Left ventricle myocardium inferior (tissue), 1 donor: Measurements from ENCODE around the gene OR8G5. TPM values are rescaled to one million over a fixed set of nuclear protein-coding genes. Genes with fewer than 3 reads are reported as not detected.

Experiments used
- DNase-seq: peaks from one replicate; pipeline ENCODE4 v3.0.0-alpha.2; 2020
- H3K27ac ChIP-seq: fragments of 200-600 bp; replicated peaks from 2 replicates; pipeline ENCODE4 v1.8.0; 2021
- H3K27me3 ChIP-seq: fragments of 200-600 bp; 2 replicates; pipeline ENCODE4 v1.8.0; 2021; ENCODE audit warnings: low read depth
- H3K36me3 ChIP-seq: fragments of 200-600 bp; 2 replicates; pipeline ENCODE4 v1.8.0; 2021
- H3K4me1 ChIP-seq: fragments of 200-600 bp; 2 replicates; pipeline ENCODE4 v1.8.0; 2021
- H3K4me3 ChIP-seq: fragments of 200-600 bp; 2 replicates; pipeline ENCODE4 v1.8.0; 2021; ENCODE audit warnings: mild to moderate bottlenecking, moderate library complexity
- H3K9me3 ChIP-seq: fragments of 200-600 bp; replicated peaks from 2 replicates; pipeline ENCODE4 v1.8.0; 2021
- intact Hi-C: fragments of 100-400 bp; cut with micrococcal nuclease; formaldehyde crosslinking; loops from one replicate; pipeline ENCODE4 v1.11.0; 2022
- total RNA-seq: library from RNA; stranded (reverse); fragmentation: NEBNext Ultra II Directional; extraction: Animal tissue kit (Norgen Biotek cat#: 25700); gene quantifications from one replicate; pipeline ENCODE4 v1.2.1, GENCODE V29; 2021
- TF ChIP-seq, protein P1 (sequence below): fragments of 200-600 bp; IDR thresholded peaks from 2 replicates; pipeline ENCODE4 v1.8.0; 2021; ENCODE audit warnings: antibody characterized with exemption, mild to moderate bottlenecking, borderline replicate concordance
- donor health status: DM: no; HTN: yes; CAD: no; lungs with severe emphysema.

Gene OR8G5
- total RNA-seq, 1 donor from 2014 or later, result not detected

DNA sequence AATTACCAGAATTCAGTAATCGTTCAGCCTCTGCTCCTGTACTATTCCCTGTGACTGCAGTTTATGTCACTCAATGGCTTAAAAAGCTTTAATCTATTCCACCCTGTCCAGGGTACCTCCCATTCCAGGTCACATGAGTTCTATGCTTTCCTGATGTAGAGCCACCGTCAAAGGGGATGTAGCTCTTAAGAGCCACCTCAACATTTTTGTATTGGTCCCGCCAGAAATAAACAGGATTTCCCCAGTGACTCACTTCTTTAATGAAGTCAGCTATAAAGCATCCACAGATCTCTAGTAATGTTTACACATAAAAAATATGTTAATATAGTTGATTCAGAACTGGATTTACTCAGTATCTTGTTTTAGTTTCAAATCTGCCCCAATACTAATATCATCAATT is 58.9 kb downstream of the OR8G5 start:
- Histone ChIP-seq H3K27ac (no peak overlapping the region), H3K36me3 (no peaks in the 10 kb centered on the region), H3K4me3 (no peak overlapping the region), H3K4me1 (no peaks in the 10 kb centered on the region), H3K9me3 (no peaks in the 10 kb centered on the region), H3K27me3 (peaks cover 8% of the 10 kb centered on the region)
- DNase-seq, result no peak
- TF ChIP-seq, protein P1, sequence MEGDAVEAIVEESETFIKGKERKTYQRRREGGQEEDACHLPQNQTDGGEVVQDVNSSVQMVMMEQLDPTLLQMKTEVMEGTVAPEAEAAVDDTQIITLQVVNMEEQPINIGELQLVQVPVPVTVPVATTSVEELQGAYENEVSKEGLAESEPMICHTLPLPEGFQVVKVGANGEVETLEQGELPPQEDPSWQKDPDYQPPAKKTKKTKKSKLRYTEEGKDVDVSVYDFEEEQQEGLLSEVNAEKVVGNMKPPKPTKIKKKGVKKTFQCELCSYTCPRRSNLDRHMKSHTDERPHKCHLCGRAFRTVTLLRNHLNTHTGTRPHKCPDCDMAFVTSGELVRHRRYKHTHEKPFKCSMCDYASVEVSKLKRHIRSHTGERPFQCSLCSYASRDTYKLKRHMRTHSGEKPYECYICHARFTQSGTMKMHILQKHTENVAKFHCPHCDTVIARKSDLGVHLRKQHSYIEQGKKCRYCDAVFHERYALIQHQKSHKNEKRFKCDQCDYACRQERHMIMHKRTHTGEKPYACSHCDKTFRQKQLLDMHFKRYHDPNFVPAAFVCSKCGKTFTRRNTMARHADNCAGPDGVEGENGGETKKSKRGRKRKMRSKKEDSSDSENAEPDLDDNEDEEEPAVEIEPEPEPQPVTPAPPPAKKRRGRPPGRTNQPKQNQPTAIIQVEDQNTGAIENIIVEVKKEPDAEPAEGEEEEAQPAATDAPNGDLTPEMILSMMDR, result no peak
- intact Hi-C loops, result no loop called here

Other genes starting within 250 kb of the OR8G5 start
- gene OR10G4, start 243.4 kb upstream of the OR8G5 start, total RNA-seq, result not detected
- not detected for gene OR10G9, start 233.4 kb upstream of the OR8G5 start, total RNA-seq
- not detected for gene OR10G8, start 229.6 kb upstream of the OR8G5 start, total RNA-seq
- gene OR10G7, start 215.1 kb upstream of the OR8G5 start, total RNA-seq, result not detected
- 4.6 TPM for gene VWA5A, start 140.9 kb upstream of the OR8G5 start, total RNA-seq
- gene OR10D3, start 73.0 kb upstream of the OR8G5 start, total RNA-seq, result not detected
- not detected for gene OR8G1, start 15.3 kb upstream of the OR8G5 start, total RNA-seq
- not detected for gene OR8D1, start 57.6 kb downstream of the OR8G5 start, total RNA-seq
- not detected for gene OR8D2, start 63.8 kb downstream of the OR8G5 start, total RNA-seq
- not detected for gene OR8B2, start 128.1 kb downstream of the OR8G5 start, total RNA-seq
- gene OR8B3, start 142.6 kb downstream of the OR8G5 start, total RNA-seq, result not detected
- not detected for gene OR8B4, start 168.5 kb downstream of the OR8G5 start, total RNA-seq
- gene OR8B8, start 189.3 kb downstream of the OR8G5 start, total RNA-seq, result not detected